Panc1 (cell line): ENCODE results near the gene NADK2.

Experiments
- CTCF ChIP-seq: fragments of 450-650 bp; IDR thresholded peaks from 2 replicates; pipeline ENCODE4 v1.5.1; 2017; ENCODE audit warnings: mild to moderate bottlenecking
- POLR2AphosphoS5 ChIP-seq: IDR thresholded peaks from 2 replicates; pipeline ENCODE4 v1.6.1; 2012; ENCODE audit warnings: mild to moderate bottlenecking, low read depth, low read length, moderate library complexity
- SIN3A ChIP-seq: IDR thresholded peaks from 2 replicates; pipeline ENCODE4 v1.6.1; 2012; ENCODE audit warnings: low read depth, mild to moderate bottlenecking, low read length, moderate library complexity, borderline replicate concordance; ENCODE audit not compliant: insufficient read depth
- TCF7L2 ChIP-seq: IDR thresholded peaks from 2 replicates; pipeline ENCODE4 v1.6.1; 2011; ENCODE audit warnings: mild to moderate bottlenecking, low read depth, low read length, inconsistent platforms

- TF ChIP-seq CTCF, result no peak
- no peak for TF ChIP-seq POLR2AphosphoS5
- no peak for TF ChIP-seq TCF7L2
- TF ChIP-seq SIN3A, result no peak
These were observed 86.4 kb downstream of the NADK2 start for GRCh38 chr5:36155291-36155690.
